ENCODE measurements around the gene EIF3J. TPM values are rescaled to one million over a fixed set of nuclear protein-coding genes. Genes with fewer than 3 reads are reported as not detected.

Gene EIF3J
- total RNA-seq, 1 donor from 2014 or later, result 75.8 TPM

DNA sequence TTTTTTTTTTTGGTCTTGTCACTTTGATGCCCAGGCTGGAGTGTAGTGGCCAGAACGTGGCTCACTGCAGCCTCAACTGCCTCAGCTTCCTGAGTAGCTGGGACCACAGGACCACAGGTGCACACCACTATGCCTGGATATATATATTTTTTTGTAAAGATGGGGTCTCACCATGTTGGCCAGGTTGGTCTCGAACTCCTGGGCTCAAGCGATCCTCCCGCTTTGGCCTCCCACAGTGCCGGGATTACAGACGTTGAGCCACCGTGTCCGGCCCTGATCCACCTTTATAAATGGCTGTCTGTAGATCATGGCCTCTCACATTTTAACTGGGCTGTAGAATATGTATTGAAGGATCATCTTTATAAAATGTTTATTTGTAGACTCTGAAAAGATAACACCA lies 1.9 kb upstream of the EIF3J start:
- peak overlapping the region; percentile 88 for H3K4me3 Mint-ChIP-seq (ENCODE audit: low read depth)
- peak overlapping the region; percentile 88 for H3K27ac Mint-ChIP-seq
- no peaks in the 10 kb centered on the region for H3K9me3 Mint-ChIP-seq (ENCODE audit: low read depth)
- no peaks in the 10 kb centered on the region for H3K27me3 Mint-ChIP-seq
- no peak for TF ChIP-seq CTCF (IDR thresholded peaks at IDR 0.05; ENCODE audit: unreplicated experiment)
- H3K4me1 Mint-ChIP-seq (ENCODE audit: low read depth), result peaks cover 19% of the 10 kb centered on the region
- no peak for DNase-seq (ENCODE audit: low spot score, unreplicated experiment)
- H3K36me3 Mint-ChIP-seq (ENCODE audit: insufficient read depth), result peaks cover 10% of the 10 kb centered on the region

GRCh38 chr15:44535523-44536301 lies 1.2 kb upstream of the EIF3J start:
- H3K4me1 Mint-ChIP-seq (ENCODE audit: low read depth), result peaks cover 19% of the 10 kb centered on the region
- H3K27me3 Mint-ChIP-seq, result no peaks in the 10 kb centered on the region
- no peak for TF ChIP-seq CTCF (IDR thresholded peaks at IDR 0.05; ENCODE audit: unreplicated experiment)
- peak overlapping the region; percentile 88 for H3K4me3 Mint-ChIP-seq (ENCODE audit: low read depth)
- H3K36me3 Mint-ChIP-seq (ENCODE audit: insufficient read depth), result peaks cover 12% of the 10 kb centered on the region
- H3K27ac Mint-ChIP-seq, result peak overlapping the region; percentile 95
- H3K9me3 Mint-ChIP-seq (ENCODE audit: low read depth), result no peaks in the 10 kb centered on the region
- peak; percentile 11 for DNase-seq (ENCODE audit: low spot score, unreplicated experiment)

- DNase-seq (ENCODE audit: low spot score, unreplicated experiment), result peak; percentile 71
- H3K27me3 Mint-ChIP-seq, result no peaks in the 10 kb centered on the region
- H3K27ac Mint-ChIP-seq, result peak overlapping the region; percentile 95
- H3K4me3 Mint-ChIP-seq (ENCODE audit: low read depth), result peak overlapping the region; percentile 88
- H3K4me1 Mint-ChIP-seq (ENCODE audit: low read depth), result peaks cover 19% of the 10 kb centered on the region
- no peaks in the 10 kb centered on the region for H3K9me3 Mint-ChIP-seq (ENCODE audit: low read depth)
- peaks cover 14% of the 10 kb centered on the region for H3K36me3 Mint-ChIP-seq (ENCODE audit: insufficient read depth)
- peak; percentile 41 for TF ChIP-seq CTCF (IDR thresholded peaks at IDR 0.05; ENCODE audit: unreplicated experiment)
Observed at GRCh38 chr15:44536302-44536961, 515 bp upstream of the EIF3J start.

- peaks cover 15% of the 10 kb centered on the region for H3K36me3 Mint-ChIP-seq (ENCODE audit: insufficient read depth)
- H3K27ac Mint-ChIP-seq, result peak overlapping the region; percentile 87
- peak overlapping the region; percentile 88 for H3K4me3 Mint-ChIP-seq (ENCODE audit: low read depth)
- no peaks in the 10 kb centered on the region for H3K9me3 Mint-ChIP-seq (ENCODE audit: low read depth)
- peaks cover 19% of the 10 kb centered on the region for H3K4me1 Mint-ChIP-seq (ENCODE audit: low read depth)
- no peak for DNase-seq (ENCODE audit: low spot score, unreplicated experiment)
- no peaks in the 10 kb centered on the region for H3K27me3 Mint-ChIP-seq
- no peak for TF ChIP-seq CTCF (IDR thresholded peaks at IDR 0.05; ENCODE audit: unreplicated experiment)
Observed at GRCh38 chr15:44537735-44538240, 841 bp downstream of the EIF3J start.

DNA sequence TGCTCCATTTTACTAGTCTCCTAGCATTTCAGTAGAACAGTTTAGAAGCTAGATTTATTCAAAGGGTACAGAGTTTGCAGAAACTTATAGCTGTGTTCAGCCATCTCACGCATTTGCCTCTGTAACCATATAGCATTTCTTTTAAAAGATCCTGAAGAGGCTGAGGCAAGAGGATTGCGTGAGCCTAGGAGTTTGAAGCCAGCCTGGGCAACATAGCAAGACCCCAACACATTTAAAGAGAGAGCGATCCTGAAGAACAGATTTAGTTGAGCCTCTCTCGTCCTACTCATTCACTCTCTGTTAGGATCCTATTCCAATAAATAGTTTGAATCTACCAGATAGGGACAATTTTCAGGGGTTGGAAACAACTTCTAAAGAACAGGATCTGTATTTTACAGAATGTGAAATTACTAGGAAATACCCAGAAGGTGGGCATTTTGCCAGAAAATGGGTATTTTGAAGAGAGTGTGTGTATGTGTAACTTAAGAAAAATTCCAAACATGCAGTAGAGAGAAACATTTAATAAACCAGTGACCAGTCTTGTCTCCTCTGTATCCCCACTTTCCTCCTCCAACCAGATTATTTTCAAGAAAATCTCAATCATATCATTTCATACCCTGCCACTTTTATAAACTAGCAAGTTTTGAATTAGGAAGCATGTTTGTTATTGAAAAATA lies 4.5 kb downstream of the EIF3J start:
- DNase-seq (ENCODE audit: low spot score, unreplicated experiment), result no peak
- Mint-ChIP-seq H3K27me3 (no peaks in the 10 kb centered on the region), H3K4me3 (ENCODE audit: low read depth) (no peak overlapping the region), H3K36me3 (ENCODE audit: insufficient read depth) (peaks cover 16% of the 10 kb centered on the region), H3K9me3 (ENCODE audit: low read depth) (no peaks in the 10 kb centered on the region), H3K27ac (peak overlapping the region; percentile 47), H3K4me1 (ENCODE audit: low read depth) (peaks cover 15% of the 10 kb centered on the region)
- no peak for TF ChIP-seq CTCF (IDR thresholded peaks at IDR 0.05; ENCODE audit: unreplicated experiment)
